MCF 10A (cell line): Measurements from ENCODE around the gene ZCWPW1. TPM values are rescaled to one million over a fixed set of nuclear protein-coding genes. Genes with fewer than 3 reads are reported as not detected.

Experiments
- BruUV-seq: library from RNA; stranded (reverse); fragments of 400-500 nt; replicated peaks from 2 replicates; lab custom pipeline; 2021; lab: Mats Ljungman, UMichigan
- CTCF ChIA-PET: fragments of 300-600 bp; sonication (Branson Sonifier 250); formaldehyde crosslinking; extraction: SDS; loops from one replicate; lab custom pipeline; 2021; ENCODE audit warnings: antibody characterized with exemption, inconsistent platforms; lab: Yijun Ruan, JAX
- POLR2A ChIA-PET: fragments of 300-600, 350-650 bp; sonication (Branson Sonifier 250); formaldehyde crosslinking; extraction: SDS; loops from one replicate; lab custom pipeline; 2020; ENCODE audit warnings: antibody characterized with exemption, inconsistent platforms; lab: Yijun Ruan, JAX
- DNase-seq: peaks from one replicate; pipeline ENCODE4 v3.0.0-alpha.2; 2018; ENCODE audit not compliant: unreplicated experiment
- H3K27ac Mint-ChIP-seq: one replicate; pipeline ENCODE4 v1.8.0; 2022; ENCODE audit warnings: mild to moderate bottlenecking, low read depth, mixed read lengths; ENCODE audit not compliant: unreplicated experiment
- H3K27me3 Mint-ChIP-seq: one replicate; pipeline ENCODE4 v1.8.0; 2022; ENCODE audit warnings: mixed read lengths; ENCODE audit not compliant: insufficient read depth, unreplicated experiment
- H3K36me3 Mint-ChIP-seq: one replicate; pipeline ENCODE4 v1.8.0; 2022; ENCODE audit warnings: mild to moderate bottlenecking, moderate library complexity, mixed read lengths; ENCODE audit not compliant: insufficient read depth, unreplicated experiment
- H3K4me1 Mint-ChIP-seq: one replicate; pipeline ENCODE4 v1.8.0; 2022; ENCODE audit warnings: mixed read lengths; ENCODE audit not compliant: insufficient read depth, unreplicated experiment
- H3K4me3 Mint-ChIP-seq: one replicate; pipeline ENCODE4 v1.8.0; 2022; ENCODE audit warnings: mild to moderate bottlenecking, moderate library complexity, mixed read lengths; ENCODE audit not compliant: unreplicated experiment
- H3K9me3 Mint-ChIP-seq: one replicate; pipeline ENCODE4 v1.8.0; 2022; ENCODE audit warnings: mixed read lengths; ENCODE audit not compliant: unreplicated experiment
- intact Hi-C: fragments of 100-400 bp; cut with micrococcal nuclease; formaldehyde crosslinking; loops from 2 replicates; pipeline ENCODE4 v1.14.1; 2022
- total RNA-seq: library from RNA; stranded (reverse); gene quantifications from 2 replicates; pipeline ENCODE4 v1.2.3, GENCODE V29; 2022
- TF ChIP-seq, protein P1 (sequence below): fragments of 200-600 bp; IDR thresholded peaks from one replicate; pipeline ENCODE4 v1.8.0; 2022; ENCODE audit warnings: antibody characterized with exemption, mild to moderate bottlenecking; ENCODE audit not compliant: unreplicated experiment

Gene ZCWPW1
- total RNA-seq, 1 experiment from 2014 or later = 6.5 TPM

- DNase-seq = peak; percentile 35
- Mint-ChIP-seq H3K4me3 (no peak overlapping the region), H3K27ac (no peak overlapping the region), H3K9me3 (no peaks in the 10 kb centered on the region), H3K27me3 (peaks cover 58% of the 10 kb centered on the region), H3K4me1 (no peaks in the 10 kb centered on the region), H3K36me3 (no peaks in the 10 kb centered on the region)
- TF ChIP-seq, protein P1, sequence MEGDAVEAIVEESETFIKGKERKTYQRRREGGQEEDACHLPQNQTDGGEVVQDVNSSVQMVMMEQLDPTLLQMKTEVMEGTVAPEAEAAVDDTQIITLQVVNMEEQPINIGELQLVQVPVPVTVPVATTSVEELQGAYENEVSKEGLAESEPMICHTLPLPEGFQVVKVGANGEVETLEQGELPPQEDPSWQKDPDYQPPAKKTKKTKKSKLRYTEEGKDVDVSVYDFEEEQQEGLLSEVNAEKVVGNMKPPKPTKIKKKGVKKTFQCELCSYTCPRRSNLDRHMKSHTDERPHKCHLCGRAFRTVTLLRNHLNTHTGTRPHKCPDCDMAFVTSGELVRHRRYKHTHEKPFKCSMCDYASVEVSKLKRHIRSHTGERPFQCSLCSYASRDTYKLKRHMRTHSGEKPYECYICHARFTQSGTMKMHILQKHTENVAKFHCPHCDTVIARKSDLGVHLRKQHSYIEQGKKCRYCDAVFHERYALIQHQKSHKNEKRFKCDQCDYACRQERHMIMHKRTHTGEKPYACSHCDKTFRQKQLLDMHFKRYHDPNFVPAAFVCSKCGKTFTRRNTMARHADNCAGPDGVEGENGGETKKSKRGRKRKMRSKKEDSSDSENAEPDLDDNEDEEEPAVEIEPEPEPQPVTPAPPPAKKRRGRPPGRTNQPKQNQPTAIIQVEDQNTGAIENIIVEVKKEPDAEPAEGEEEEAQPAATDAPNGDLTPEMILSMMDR = no peak
- ChIA-PET POLR2A (interaction anchor here (0.7 kb wide), 1 partner anchor 31 kb away, joined by 3 read pairs; no protein-coding TSS in a partner anchor), CTCF (interaction anchor here (0.6 kb wide), 2 partner anchors 12 to 39 kb away, joined by 3 read pairs; no protein-coding TSS in a partner anchor)
- no TSS peak for BruUV-seq
- intact Hi-C loops = no loop called here
These were observed 35.1 kb downstream of the ZCWPW1 start for GRCh38 chr7:100393233-100393905.

GRCh38 chr7:100390286-100391009 is 38.1 kb downstream of the ZCWPW1 start:
- Mint-ChIP-seq H3K27ac (no peak overlapping the region), H3K4me3 (no peak overlapping the region), H3K36me3 (no peaks in the 10 kb centered on the region), H3K4me1 (no peaks in the 10 kb centered on the region), H3K9me3 (no peaks in the 10 kb centered on the region), H3K27me3 (peaks cover 64% of the 10 kb centered on the region)
- TF ChIP-seq, protein P1 = no peak
- intact Hi-C loops = no loop called here
- DNase-seq = no peak
- no TSS peak for BruUV-seq
- ChIA-PET POLR2A (interaction anchor here (0.5 kb wide), 1 partner anchor 301 kb away, joined by 3 read pairs; no protein-coding TSS in a partner anchor), CTCF (interaction anchor here (0.6 kb wide), 1 partner anchor 335 kb away, joined by 5 read pairs; no protein-coding TSS in a partner anchor)

DNA sequence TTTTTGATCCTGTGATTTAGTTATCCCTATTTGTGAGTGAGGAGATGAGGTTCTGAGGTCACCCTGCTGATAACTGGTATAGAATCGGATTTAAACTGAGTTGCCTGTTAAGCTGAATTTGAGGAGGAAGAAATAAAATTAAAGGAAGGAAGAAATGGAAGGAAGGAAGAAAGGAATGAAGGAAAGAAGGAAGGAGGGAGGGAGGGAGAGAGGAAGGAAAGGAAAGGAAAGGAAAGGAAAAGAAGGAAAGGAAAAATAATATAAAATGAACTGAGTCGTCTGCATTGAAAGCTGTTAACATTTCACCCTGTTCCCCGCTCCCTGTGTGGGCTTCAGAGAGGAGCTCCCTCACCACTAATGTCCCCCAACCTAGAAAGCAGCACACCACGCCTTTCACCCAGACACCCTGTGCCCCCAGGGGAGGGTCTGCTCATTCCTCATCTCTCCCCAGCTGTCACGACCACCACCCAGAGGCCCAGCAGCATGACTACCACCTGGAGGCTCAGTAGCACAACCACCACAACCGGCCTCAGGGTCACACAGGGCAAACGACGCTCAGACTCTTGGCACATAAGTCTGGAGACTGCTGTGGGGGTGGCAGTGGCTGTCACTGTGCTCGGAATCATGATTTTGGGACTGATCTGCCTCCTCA is 38.9 kb downstream of the ZCWPW1 start:
- no peaks in the 10 kb centered on the region for H3K4me1 Mint-ChIP-seq
- CTCF ChIA-PET = interaction anchor here (0.7 kb wide), 2 partner anchors 196 to 400 kb away, joined by 3 read pairs; no protein-coding TSS in a partner anchor
- H3K9me3 Mint-ChIP-seq = no peaks in the 10 kb centered on the region
- H3K36me3 Mint-ChIP-seq = no peaks in the 10 kb centered on the region
- intact Hi-C loops = no loop called here
- DNase-seq = no peak
- H3K27me3 Mint-ChIP-seq = peaks cover 71% of the 10 kb centered on the region
- H3K4me3 Mint-ChIP-seq = no peak overlapping the region
- POLR2A ChIA-PET = interaction anchor here (0.5 to 1.6 kb wide), 2 partner anchors 14 to 300 kb away, joined by 3 read pairs; no protein-coding TSS in a partner anchor
- BruUV-seq = no TSS peak
- TF ChIP-seq, protein P1 = no peak
- no peak overlapping the region for H3K27ac Mint-ChIP-seq
